ENCODE data around the gene TENT4B.

- TF ChIP-seq CTCF (IDR thresholded peaks at IDR 0.05) (no peak), POLR2A (IDR thresholded peaks at IDR 0.05) (no peak), POLR2AphosphoS5 (IDR thresholded peaks at IDR 0.05) (no peak)
Observed at GRCh38 chr16:50244140-50244503, 91.0 kb downstream of the TENT4B start.

Measured in breast epithelium (tissue), 3 donors.